ENCODE results near the gene TIMP2. TPM values are rescaled to one million over a fixed set of nuclear protein-coding genes. Genes with fewer than 3 reads are reported as not detected.

TIMP2 gene
- total and polyA plus RNA-seq, 2 experiments from 2014 or later = 10.6 to 22.5 TPM

- Histone ChIP-seq H3K36me3 (ENCODE audit: insufficient read depth) (peaks cover 48% of the 10 kb centered on the region), H3K4me2 (no peak overlapping the region), H3K27ac (ENCODE audit: low read depth) (no peak overlapping the region), H3K4me3 (no peak overlapping the region), H3K27me3 (ENCODE audit: insufficient read depth) (no peaks in the 10 kb centered on the region), H4K20me1 (replicated peaks; ENCODE audit: insufficient read depth) (peaks cover 45% of the 10 kb centered on the region), H3K4me1 (ENCODE audit: insufficient read depth) (peaks cover 11% of the 10 kb centered on the region), H3F3A (replicated peaks; ENCODE audit: low read depth) (no peaks in the 10 kb centered on the region; the same call in 1 of the 2 replicates), H3K79me2 (replicated peaks; ENCODE audit: insufficient read depth) (peaks cover 66% of the 10 kb centered on the region), H3K9me2 (ENCODE audit: insufficient read depth) (no peaks in the 10 kb centered on the region), H2AFZ (no peak overlapping the region)
- H3K36me3 Mint-ChIP-seq (ENCODE audit: low read depth) = peaks cover 64% of the 10 kb centered on the region
- no peak overlapping the region for H3K4me3 Mint-ChIP-seq
- DNase-seq (ENCODE audit: low spot score) = no peak
- no peak overlapping the region for H3K27ac Mint-ChIP-seq
- ATAC-seq = no peak
- H3K27me3 Mint-ChIP-seq (ENCODE audit: insufficient read depth, low read depth, poor library complexity) = peaks cover 9% of the 10 kb centered on the region
- TF ChIP-seq EZH2 (IDR thresholded peaks at IDR 0.05; ENCODE audit: low read depth, unreplicated experiment) (no peak), ZNF331 (CRISPR knock-in tag; IDR thresholded peaks at IDR 0.05; ENCODE audit: low read depth) (no peak), CTCF (conservative IDR thresholded peaks at IDR 0.05; ENCODE audit: low read depth in 2 of 2) (no peak), NANOG (IDR thresholded peaks at IDR 0.05; ENCODE audit: borderline replicate concordance) (no peak), STAT1 (IDR thresholded peaks at IDR 0.05; ENCODE audit: unreplicated experiment) (no peak), EZH2phosphoT487 (IDR thresholded peaks at IDR 0.05; ENCODE audit: unreplicated experiment) (no peak), ETS1 (IDR thresholded peaks at IDR 0.05) (no peak), CREB1 (CRISPR knock-in tag; IDR thresholded peaks at IDR 0.05; ENCODE audit: low read depth) (no peak), ZNF114 (CRISPR knock-in tag; IDR thresholded peaks at IDR 0.05) (no peak), JUNB (IDR thresholded peaks at IDR 0.05; ENCODE audit: unreplicated experiment) (no peak), POLR2AphosphoS5 (IDR thresholded peaks at IDR 0.05; ENCODE audit: low read depth) (no peak), ZNF462 (CRISPR knock-in tag; IDR thresholded peaks at IDR 0.05) (no peak), REST (IDR thresholded peaks at IDR 0.05; ENCODE audit: unreplicated experiment) (no peak)
- H3K9me3 Mint-ChIP-seq = no peaks in the 10 kb centered on the region; the same call in 2 of the 3 replicates
- peaks cover 15% of the 10 kb centered on the region for H3K4me1 Mint-ChIP-seq
Observed at GRCh38 chr17:78836420-78837021, 88.7 kb downstream of the TIMP2 start.

Data from GM23338 (cell line).